GM18499 (cell line): ENCODE results near the gene POLR1A.

ENCODE experiments used
- ATAC-seq: cut with Tn5 transposase; IDR thresholded peaks from one replicate; pipeline ENCODE4 v1.9.1; 2021; ENCODE audit warnings: moderate number of reproducible peaks; ENCODE audit not compliant: insufficient read depth, unreplicated experiment

POLR1A gene

DNA sequence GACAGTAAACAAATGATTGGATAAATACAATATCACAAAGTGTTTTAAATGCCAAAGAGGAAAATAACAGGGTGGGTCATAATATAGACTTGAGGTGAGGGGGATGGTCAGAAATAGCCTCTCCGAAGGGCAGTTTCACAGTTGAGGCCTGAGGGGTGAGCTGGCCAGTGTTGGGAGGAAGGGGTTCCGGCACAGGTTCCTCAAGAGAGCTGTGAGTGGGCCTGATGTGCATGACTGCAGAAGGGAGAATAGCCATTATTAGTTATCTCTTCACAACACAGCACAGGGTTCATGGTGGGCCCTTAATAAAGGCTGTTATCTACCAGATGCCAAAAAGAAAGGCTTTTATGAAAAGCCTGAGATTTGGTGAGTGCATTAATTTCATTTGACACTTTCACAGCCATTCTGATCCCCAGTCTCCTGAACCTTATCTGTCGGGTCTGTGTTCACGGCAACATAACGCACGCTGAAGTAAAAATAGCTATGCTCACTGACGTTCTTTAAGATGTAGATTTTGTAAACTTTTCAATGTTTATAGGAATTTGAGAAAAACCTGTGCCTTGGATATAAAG, 39.6 kb downstream of the POLR1A start:
- no peak for ATAC-seq

DNA sequence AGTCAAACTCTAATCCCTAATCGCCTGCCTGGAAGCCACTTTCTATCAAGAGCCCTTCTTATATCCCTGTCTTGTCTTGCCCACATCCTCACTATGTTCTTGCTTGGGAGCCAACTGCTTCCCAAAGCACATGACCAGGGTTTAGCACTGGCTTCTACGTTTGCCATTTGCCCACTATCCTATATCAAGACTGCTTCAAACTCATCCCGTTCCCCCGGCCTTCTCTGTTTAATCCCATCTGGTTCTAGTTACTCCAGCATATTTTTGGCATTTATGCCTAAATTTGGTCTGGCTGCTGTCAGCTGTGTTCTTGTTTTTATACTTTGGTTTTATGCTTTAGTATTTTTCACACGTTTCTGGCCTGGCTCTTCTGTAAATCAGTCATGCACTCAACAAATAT, 40.2 kb downstream of the POLR1A start:
- ATAC-seq = no peak

DNA sequence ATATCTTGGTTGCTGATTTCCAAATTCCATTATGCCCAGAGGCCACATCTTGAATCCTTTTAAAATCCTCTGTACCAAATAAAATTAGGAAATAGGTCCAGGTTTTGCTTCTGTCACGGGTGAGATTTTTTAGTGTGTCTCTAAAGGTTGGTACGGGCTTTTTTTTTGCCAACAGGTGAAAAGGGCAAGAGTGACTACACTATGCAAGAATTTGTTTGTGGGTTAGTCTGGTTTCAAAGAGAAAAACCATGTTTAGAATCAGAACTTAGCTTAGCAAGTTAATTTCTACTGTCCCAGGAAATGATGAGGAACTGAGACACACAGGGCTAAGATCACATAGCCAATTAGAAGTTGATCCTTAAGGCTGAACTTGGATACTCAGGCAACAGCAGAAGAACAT, 41.7 kb downstream of the POLR1A start:
- ATAC-seq = no peak

DNA sequence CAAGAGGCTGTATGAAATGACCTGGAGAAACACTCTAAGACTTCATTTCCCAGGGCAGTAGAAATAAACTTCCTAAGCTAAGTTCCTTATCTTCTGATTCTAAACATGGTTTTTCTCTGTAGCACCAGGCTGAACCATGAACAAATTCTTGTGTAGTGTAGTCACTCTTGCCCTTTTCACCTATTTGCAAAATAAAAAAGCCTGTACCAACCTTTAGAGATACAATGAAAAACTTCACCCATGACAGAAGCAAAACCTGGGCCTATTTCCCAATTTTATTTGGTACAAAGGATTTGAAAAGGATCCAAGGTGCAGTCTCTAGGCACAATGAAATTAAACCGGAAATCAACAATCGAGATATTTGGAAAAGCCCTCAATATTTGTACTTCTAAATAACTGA, 43.6 kb downstream of the POLR1A start:
- ATAC-seq = no peak

DNA sequence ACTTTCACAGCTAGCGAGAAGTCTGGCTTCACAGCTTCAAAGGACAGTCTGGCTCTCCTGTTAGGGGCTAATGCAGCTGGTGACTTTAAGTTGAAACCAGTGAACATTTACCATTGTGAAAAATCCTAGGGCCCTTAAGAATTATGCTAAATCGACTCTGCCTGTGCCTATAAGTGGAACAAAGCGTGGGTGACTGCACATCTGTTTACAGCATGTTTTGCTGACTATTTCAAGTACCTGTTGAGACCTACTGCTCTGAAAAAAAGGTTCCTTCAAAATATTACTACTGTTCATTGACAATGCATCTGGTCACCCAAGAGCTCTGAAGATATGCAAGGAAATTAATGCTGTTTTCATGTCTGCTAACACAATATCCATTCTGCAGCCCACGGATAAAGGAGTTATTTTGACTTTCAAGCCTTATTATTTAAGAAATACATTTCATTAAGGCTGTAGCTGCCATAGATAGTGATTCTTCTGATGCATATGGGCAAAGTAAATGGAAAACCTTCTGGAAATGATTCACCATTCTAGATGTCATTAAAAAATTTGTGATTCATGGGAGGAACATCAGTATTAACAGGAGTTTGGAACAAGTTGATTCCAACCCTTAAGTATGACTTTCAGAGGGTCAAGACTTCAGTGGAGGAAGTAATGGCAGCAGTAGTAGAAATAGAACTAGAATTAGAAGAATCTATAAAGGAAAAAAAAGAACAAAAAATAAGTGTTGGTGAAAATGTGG, 48.9 kb downstream of the POLR1A start:
- no peak for ATAC-seq

DNA sequence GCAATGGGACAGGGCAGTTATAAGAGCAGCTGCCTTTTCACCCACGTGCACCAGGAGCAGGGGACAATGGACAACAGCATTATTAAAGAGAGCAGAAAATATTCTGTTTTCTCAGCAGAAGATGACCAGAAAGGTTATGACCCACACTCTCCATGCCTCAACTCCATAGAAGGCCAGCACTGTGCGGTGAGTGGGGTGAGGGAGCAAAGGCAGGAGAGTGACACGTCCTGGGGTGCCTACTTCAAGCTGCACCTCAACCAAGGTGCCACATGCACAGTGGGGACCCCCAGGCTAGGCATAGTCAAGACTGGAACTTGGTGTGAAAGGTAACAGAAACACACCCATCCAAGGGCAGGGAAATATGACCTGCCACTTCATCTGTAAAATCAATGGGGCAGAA, 50.4 kb downstream of the POLR1A start:
- no peak for ATAC-seq

DNA sequence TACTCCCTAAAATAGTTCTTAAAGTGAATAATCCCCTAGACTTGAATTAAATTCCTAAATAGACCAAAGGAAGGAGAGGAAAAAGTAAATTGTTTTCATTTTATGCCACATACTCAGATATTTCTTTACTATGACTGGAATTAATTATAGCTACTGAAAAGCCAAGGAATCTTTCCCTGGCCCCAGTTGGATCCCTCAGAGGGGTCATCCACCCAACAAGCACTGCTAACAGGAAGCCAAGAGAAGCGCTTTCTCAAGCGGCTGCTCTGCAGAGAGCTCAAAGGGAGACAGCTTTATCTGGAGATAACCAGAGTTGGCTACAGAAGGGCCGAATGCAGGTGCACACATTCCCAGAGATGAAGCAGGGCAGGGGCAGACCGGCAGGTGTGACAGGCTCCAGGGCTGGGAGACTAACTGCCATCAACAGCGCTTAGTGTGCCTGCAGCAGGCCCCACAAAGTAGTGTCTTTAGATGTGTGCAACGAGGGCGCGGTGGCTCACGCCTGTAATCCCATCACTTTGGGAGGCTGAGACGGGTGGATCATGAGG, 51.1 kb downstream of the POLR1A start:
- ATAC-seq = no peak

DNA sequence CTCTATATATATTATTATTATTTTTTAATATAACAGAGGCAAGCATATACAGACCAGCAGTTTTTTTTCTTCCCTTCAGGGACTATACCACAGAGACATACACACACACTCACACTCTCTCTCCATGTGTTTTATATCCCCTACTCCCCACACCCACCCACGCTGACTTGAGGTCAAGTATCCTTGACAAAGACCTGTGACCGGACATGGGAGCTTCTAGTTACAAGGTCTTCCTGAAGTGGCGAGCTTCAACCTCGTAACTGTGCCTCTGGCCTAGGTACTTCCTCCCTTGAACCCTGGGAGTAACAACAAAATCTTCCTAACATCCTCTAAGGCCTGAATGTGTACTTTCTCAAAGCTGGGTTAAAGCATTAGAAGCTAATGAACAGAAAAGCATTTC, 52.5 kb downstream of the POLR1A start:
- no peak for ATAC-seq

DNA sequence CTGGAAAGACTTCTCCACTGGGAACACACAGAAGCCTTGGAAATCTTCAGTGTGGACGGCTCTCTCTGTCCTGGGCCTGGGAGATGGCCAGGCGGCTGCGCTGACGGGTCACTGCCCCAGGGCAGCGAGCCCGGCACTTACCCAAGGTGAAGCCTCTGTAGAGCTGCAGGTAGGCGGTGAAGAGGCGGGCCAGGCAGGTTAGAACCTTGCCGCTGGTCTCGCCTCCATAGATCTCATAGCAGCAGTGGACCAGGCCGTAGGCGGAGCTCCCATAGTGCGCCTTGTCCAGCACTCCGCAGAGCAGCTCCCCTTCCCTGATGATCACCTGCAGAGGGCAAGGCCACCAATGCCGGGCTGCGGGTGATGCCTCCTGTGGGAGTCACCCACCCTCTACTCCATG, 53.0 kb downstream of the POLR1A start:
- no peak for ATAC-seq

DNA sequence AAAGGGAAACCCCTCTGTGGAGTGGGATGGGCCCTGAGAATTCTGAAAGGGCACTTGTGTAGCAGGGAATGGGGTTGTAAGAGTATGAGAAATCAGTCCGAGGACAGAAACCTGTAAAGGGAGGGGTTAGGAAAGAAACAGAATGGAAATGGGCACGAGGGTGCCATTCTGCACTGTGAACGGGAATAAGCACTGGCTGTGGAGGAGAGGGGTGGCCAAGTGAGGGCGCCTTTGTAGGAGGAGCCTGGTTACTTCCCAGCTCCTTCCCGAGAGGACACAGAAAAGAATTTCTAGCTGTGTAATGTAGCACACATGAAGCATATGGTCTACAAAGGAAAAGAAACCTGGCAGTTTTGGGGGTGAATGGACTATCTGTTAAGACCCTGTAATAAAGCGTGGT, 53.4 kb downstream of the POLR1A start:
- ATAC-seq = no peak

DNA sequence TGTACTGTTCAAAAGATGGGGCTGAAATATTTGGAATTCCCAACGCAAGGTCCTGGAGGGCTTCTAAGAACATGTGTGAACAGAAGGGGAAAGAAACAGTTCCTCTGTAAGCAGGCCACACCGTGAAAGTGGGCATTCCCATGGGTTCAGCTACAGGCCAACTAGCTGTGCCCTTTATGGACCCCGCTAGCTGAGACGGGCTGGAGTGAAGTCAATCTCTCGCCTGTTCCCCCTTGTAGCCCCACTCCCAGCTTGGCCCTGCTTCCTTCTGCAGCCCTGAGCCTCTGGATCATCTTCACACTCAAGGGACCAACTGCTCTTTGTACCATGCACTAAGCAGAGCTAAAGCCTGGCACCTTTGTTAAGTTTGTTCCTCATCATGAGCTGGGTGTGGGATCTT, 55.4 kb downstream of the POLR1A start:
- ATAC-seq = no peak

DNA sequence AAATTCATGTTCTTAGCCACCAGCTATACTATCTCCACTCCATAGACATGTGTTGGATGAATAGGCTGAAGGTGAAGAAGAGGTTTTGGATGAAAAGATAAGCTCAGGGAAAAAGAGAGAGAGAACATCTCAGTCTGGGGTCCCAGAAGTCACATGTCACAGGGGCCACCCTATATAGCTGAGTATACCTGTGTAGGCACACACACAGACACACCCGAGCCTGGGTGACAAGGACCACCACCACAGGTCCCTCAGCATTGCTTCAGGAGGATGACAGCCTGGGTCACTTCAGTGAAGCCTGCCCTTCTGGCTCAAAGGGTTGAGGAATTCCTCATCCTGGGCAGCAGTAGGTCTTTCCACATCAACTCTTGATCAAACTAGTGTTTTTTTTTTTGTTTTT, 56.2 kb downstream of the POLR1A start:
- no peak for ATAC-seq

DNA sequence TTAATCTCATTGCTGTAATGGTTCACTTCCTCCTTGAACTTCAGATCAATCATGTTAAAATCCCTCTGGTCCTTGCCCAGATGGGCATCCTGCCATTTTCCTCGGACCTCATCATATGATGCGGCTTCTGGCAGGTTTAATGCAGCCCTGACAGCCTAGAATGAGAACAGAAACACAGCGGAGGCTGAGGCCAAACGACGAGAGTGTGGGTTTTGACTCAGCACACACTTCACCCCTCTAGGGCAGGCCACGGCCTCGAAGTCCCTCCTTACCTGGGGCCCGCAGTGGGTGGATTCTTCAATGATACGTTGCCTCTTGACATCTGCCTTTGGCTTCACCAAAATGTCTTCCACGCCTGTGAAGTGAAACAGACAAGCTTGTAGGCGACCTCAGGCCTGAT, 56.8 kb downstream of the POLR1A start:
- ATAC-seq = no peak

DNA sequence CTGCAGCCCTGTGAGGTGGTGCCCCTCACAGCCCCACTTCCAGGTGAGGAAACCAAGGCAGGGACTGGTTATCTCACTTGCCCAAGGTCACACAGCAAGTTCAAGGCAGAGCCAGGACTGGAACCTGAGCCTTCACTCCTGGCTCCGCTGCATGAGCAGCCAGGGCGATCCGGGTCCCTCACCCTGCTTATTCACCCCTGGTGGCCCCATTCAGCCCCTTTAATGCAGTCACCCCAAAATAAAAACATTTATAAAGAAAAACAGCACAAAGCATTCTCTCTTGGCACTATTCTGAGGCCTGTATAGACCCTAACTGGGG, 57.3 kb downstream of the POLR1A start:
- no peak for ATAC-seq

DNA sequence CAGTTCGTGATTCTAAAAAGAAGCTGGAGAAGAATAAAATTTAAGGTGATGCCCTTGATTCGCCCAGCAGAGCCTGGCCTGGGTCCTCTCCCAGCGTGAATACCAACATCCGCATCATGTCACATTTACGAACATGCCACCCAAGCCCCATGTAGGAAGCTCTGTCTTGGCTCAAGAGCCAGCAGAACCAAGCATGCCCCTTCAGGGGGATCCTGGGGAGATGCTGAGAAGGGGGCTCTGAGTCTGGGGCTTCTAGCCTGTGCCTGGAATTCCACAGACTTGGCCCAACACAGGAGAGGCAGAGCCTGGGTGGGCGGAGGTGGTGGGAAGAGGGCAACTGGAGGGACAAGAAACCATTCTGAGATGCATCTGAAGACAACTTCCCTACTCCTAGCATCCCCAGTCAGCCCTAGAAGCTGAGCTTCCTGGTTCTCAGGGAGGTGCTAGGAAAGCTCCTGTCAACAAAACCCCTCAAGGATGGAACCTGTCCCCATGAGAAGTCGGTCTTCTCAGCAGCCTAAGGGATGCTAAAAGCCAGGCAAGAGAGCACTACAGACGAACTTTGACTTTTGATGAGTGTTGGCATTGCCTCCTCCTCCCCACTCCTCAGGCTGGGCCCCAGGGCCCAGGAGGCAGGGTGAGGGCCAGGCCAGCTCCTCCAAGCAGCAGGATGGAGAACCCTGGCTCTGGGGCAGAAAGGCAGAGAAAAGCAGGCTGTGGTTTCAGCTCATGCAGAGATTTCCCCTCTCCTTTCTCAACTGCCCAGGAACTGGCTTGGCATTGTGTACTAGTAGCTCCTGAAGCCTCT, 57.9 kb downstream of the POLR1A start:
- no peak for ATAC-seq

DNA sequence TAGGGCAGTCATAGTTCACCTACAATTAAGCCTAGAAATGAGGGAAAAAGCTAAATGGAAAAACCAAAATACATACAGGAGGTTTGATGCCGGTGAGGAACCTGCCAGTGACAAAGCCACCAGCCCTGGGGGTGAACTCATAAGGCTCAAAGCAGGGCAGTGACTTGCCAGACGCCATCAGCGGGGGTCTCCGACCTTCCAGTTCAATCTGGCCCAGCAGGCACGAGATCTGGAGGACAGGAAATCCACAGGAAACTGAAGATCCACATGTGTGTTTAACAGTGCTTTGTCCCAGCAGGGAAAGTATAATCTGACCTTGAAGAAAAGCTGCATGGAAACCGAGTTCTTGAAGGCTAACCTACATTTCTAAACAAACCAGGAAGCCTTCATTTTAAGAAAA, 60.1 kb downstream of the POLR1A start:
- no peak for ATAC-seq

DNA sequence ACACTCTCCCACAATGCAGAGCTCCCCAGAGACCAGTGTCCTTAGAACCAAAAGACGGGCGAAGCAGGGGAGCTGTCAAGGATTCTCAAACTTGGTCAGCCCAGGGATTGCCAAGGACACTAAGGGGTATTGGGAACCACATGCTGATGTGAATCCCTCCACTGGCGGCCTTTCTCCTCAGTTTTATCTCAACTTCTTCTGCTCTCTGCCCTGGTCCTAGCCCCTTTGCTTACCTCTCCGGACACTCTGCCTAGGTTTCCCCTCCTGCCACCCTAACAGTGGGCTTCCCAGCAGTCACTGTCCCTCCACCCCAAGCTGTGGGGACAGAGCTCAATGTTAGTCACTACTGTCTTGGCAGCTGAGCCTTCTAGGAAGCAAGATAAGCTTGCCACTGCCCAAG, 61.1 kb downstream of the POLR1A start:
- ATAC-seq = no peak

DNA sequence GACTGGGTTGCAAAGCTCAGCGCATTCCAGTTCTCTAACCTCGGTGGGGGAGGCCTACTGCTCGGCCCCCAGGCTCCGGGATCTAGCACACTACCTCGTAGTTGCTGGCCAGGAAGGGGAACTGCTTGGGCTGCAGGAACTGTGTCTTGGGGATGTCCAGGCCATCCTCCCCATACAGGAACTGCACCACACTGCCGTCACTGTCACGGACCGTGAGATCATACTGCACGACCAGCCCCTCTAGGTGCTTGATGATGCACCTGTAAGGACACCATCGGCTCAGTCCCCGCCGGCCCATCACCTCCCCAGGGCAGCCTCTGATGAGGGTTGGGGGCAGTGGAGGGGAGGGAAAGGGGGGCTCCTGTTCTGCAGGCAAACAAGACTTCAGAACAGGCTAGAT, 61.6 kb downstream of the POLR1A start:
- no peak for ATAC-seq

DNA sequence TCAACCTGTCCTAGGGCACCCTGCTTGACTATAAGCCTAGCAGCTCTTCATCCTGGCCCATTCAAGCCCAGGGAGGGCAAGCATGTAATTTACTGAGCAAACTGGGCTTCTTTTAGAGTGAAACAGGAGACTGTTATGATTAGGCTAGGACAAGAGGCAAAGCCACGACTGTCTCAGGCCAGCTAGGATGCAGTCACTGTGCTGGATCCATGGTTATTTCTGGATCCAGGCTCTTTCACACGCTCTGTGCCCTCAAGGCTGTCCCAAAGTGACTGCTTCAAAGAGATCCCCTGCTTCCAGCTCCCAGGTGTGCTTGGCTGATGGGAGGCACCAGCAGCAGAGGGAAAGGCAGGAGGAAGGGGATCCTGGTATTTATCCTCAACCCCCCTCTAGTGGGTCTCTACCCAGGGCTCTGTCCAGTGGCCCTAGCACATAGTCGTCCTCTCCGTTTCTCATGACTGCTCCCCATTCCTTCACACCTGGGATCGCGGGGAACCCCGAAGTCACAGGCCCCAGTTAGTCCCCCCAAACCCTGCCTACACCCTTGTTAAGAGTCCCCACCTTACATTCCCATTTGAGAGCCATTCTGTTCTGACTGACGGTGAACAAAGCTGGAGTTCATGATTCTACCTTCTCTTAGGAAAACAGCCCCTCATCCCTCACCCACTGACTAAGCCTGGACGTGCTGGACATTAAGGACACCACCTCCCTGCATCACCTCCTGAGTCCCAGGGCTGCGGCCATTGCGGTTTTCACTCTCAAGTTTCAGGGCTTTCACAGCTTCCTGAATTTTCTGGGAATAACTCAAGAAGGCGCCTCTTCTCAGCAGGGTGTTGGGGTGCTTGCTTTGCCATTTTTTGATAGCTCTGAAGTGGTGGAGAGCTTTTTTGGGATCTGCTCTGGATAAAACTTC, 63.2 kb downstream of the POLR1A start:
- ATAC-seq = no peak

DNA sequence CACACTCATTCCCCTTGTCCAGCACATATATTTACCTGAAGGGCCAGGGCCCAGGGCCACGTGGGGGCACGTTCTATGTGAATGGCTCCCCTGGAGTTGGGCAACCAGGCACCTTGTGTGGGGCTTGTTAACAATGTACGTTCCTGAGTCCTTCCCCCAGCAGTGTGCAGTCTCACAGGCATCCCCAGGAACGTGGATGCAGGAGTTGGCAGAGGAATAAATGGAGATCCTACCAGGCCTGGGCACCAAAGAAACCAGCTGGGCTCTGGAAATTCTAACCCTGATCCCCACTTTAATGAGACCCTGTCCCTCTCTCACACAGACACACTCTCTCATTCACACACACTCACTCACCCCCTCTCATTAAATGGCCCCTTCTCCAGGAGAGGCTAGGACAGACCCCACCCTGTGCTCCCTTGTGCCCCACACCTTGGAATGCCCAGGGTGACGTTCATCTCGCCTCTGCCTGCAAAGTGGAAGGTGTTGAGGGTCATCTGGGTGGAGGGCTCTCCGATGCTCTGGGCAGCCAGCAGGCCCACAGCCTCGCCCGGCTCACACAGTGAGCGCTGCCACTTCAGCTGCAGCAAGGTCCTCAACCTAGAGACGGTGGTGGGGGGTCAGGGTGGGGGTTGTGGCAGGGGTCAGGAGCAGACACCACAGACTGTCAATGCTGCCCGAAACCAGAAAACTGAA, 65.6 kb downstream of the POLR1A start:
- no peak for ATAC-seq
